Left hindlimb (tissue), 1 donor: Measurements from ENCODE around the gene REEP1.
A peak's percentile ranks its signal among the peaks of the same experiment; 100 is the strongest.

Experiments
- DNase-seq: peaks from one replicate; pipeline ENCODE4 v3.0.0-alpha.2; 2018

The REEP1 gene

GRCh38 chr2:86304416-86304815, 33.0 kb downstream of the REEP1 start:
- DNase-seq, result no peak

- no peak for DNase-seq
Measured at GRCh38 chr2:86302320-86302719, 35.1 kb downstream of the REEP1 start.

- DNase-seq, result no peak
Measured at GRCh38 chr2:86301711-86302202, 35.7 kb downstream of the REEP1 start.

- peak; percentile 38 for DNase-seq
Measured at GRCh38 chr2:86301009-86301408, 36.4 kb downstream of the REEP1 start.

GRCh38 chr2:86300496-86300895, 36.9 kb downstream of the REEP1 start:
- DNase-seq, result no peak

GRCh38 chr2:86298411-86299390, 38.7 kb downstream of the REEP1 start:
- DNase-seq, result no peak

GRCh38 chr2:86297382-86298147, 39.9 kb downstream of the REEP1 start:
- DNase-seq, result no peak

- no peak for DNase-seq
Measured at GRCh38 chr2:86296947-86297346, 40.5 kb downstream of the REEP1 start.

- no peak for DNase-seq
Measured at GRCh38 chr2:86295066-86295465, 42.4 kb downstream of the REEP1 start.

- no peak for DNase-seq
Measured at GRCh38 chr2:86293612-86294011, 43.8 kb downstream of the REEP1 start.

GRCh38 chr2:86292571-86293515, 44.6 kb downstream of the REEP1 start:
- DNase-seq, result no peak

GRCh38 chr2:86291328-86291662, 46.1 kb downstream of the REEP1 start:
- DNase-seq, result no peak

- no peak for DNase-seq
Measured at GRCh38 chr2:86290596-86291327, 46.7 kb downstream of the REEP1 start.

- no peak for DNase-seq
Measured at GRCh38 chr2:86286516-86286915, 50.9 kb downstream of the REEP1 start.

- DNase-seq, result no peak
Measured at GRCh38 chr2:86285981-86286380, 51.4 kb downstream of the REEP1 start.

- no peak for DNase-seq
Measured at GRCh38 chr2:86285571-86285970, 51.9 kb downstream of the REEP1 start.

- DNase-seq, result no peak
Measured at GRCh38 chr2:86284987-86285386, 52.4 kb downstream of the REEP1 start.

GRCh38 chr2:86284401-86284841, 53.0 kb downstream of the REEP1 start:
- DNase-seq, result no peak

GRCh38 chr2:86283411-86284030, 53.9 kb downstream of the REEP1 start:
- no peak for DNase-seq

- no peak for DNase-seq
Measured at GRCh38 chr2:86281066-86281700, 56.2 kb downstream of the REEP1 start.

GRCh38 chr2:86280191-86280667, 57.2 kb downstream of the REEP1 start:
- peak; percentile 78 for DNase-seq
